H1 (cell line): Measurements from ENCODE around the gene CDKN2A. TPM values are rescaled to one million over a fixed set of nuclear protein-coding genes. Genes with fewer than 3 reads are reported as not detected.

ENCODE experiments used
- CTCF ChIA-PET: fragments of 300-600 bp; sonication (Branson Sonifier 250); formaldehyde crosslinking; loops from one replicate; lab custom pipeline; 2021; ENCODE audit not compliant: partially characterized antibody; lab: Charles Lee
- POLR2A ChIA-PET: fragments of 300-600 bp; sonication (Branson Sonifier 250); formaldehyde crosslinking; loops from one replicate; lab custom pipeline; 2021; ENCODE audit warnings: inconsistent platforms; ENCODE audit not compliant: partially characterized antibody; lab: Charles Lee
- DNase-seq, 2 experiments: peaks; one replicate each; pipeline versions ENCODE4 v3.0.0 to v3.0.0-alpha.2; 2010 to 2022; ENCODE audit warnings: low spot score in 2 of 2, low read depth in 1 of 2, mixed read lengths in 1 of 2
- FAIRE-seq: peaks from 2 replicates; lab custom pipeline; 2011; peaks lifted over from hg19 to GRCh38; lab: Jason Lieb, UNC
- H2AFZ ChIP-seq: 2 replicates; pipeline ENCODE4 v1.8.1; 2012; ENCODE audit warnings: low read length, inconsistent platforms
- H2AK5ac ChIP-seq: 2 replicates; pipeline ENCODE4 v1.6.1; 2013; ENCODE audit warnings: low read depth, low read length
- H2BK120ac ChIP-seq: replicated peaks from 2 replicates; pipeline ENCODE3; 2013; ENCODE audit warnings: low read depth, low read length, inconsistent platforms
- H2BK12ac ChIP-seq: 2 replicates; pipeline ENCODE4 v1.6.1; 2013; ENCODE audit warnings: low read depth, low read length
- H2BK15ac ChIP-seq: 2 replicates; pipeline ENCODE4 v1.6.1; 2013; ENCODE audit warnings: low read length
- H2BK20ac ChIP-seq: 2 replicates; pipeline ENCODE4 v1.6.1; 2013; ENCODE audit warnings: low read length
- H2BK5ac ChIP-seq: 2 replicates; pipeline ENCODE4 v1.6.1; 2013; ENCODE audit warnings: low read depth, low read length
- H3K14ac ChIP-seq: 2 replicates; pipeline ENCODE4 v1.6.1; 2013; ENCODE audit warnings: inconsistent platforms; ENCODE audit not compliant: insufficient read length
- H3K18ac ChIP-seq: 2 replicates; pipeline ENCODE4 v1.6.1; 2013; ENCODE audit warnings: low read length; ENCODE audit errors: extremely low read depth
- H3K23ac ChIP-seq: 2 replicates; pipeline ENCODE4 v1.6.1; 2013; ENCODE audit warnings: inconsistent platforms; ENCODE audit not compliant: insufficient read length
- H3K23me2 ChIP-seq: 2 replicates; pipeline ENCODE4 v1.6.1; 2013; ENCODE audit warnings: low read depth, low read length
- H3K27ac ChIP-seq: 2 replicates; pipeline ENCODE4 v1.6.1; 2011; ENCODE audit warnings: low read depth, low read length, inconsistent platforms
- H3K27me3 ChIP-seq, 4 experiments: replicated peaks in 1 of 4; 1 replicate in 1 of 4; 2 replicates in 3 of 4; pipeline versions ENCODE4 v1.6.1 to v1.8.1; 2011 to 2013; ENCODE audit warnings: low read length in 3 of 4, mild to moderate bottlenecking in 3 of 4, inconsistent platforms in 2 of 4, mixed read lengths in 2 of 4, moderate library complexity in 1 of 4; ENCODE audit not compliant: control insufficient read depth in 3 of 4, insufficient read depth in 3 of 4; ENCODE audit errors: extremely low read depth in 1 of 4
- H3K36me3 ChIP-seq, 4 experiments: 2 replicates each; pipeline versions ENCODE4 v1.6.1 to v1.8.1; 2011 to 2013; ENCODE audit warnings: mild to moderate bottlenecking in 4 of 4, low read length in 3 of 4, moderate library complexity in 2 of 4, control low read depth in 1 of 4, inconsistent platforms in 1 of 4; ENCODE audit not compliant: insufficient read depth in 4 of 4, control insufficient read depth in 2 of 4
- H3K4ac ChIP-seq: replicated peaks from 2 replicates; pipeline ENCODE3; 2013; ENCODE audit warnings: low read length, low read depth, mixed read lengths, inconsistent platforms; ENCODE audit not compliant: insufficient read length
- H3K4me1 ChIP-seq, 4 experiments: replicated peaks in 1 of 4; 1 replicate in 1 of 4; 2 replicates in 3 of 4; pipeline versions ENCODE4 v1.6.1 to v1.8.1; 2011 to 2013; ENCODE audit warnings: low read length in 3 of 4, inconsistent platforms in 2 of 4, mixed read lengths in 1 of 4; ENCODE audit not compliant: insufficient read depth in 4 of 4, control insufficient read depth in 3 of 4
- H3K4me2 ChIP-seq, 2 experiments: 2 replicates each; pipeline versions ENCODE4 v1.6.1 to v1.8.1; 2011 to 2013; ENCODE audit warnings: low read depth in 2 of 2, low read length in 2 of 2, control low read depth in 1 of 2, inconsistent platforms in 1 of 2, mild to moderate bottlenecking in 1 of 2; ENCODE audit not compliant: insufficient read depth in 1 of 2
- H3K4me3 ChIP-seq, 4 experiments: fragments of 200-600, 300-600 bp in 1 of 4; sonication (generic), shearing (Covaris generic), sonication (Bioruptor Twin) in 1 of 4; 2 replicates each; pipeline versions ENCODE4 v1.5.1 to v1.8.1; 2011 to 2016; ENCODE audit warnings: low read length in 4 of 4, low read depth in 3 of 4, control low read depth in 2 of 4, inconsistent platforms in 2 of 4, mild to moderate bottlenecking in 2 of 4, mixed read lengths in 1 of 4, moderate library complexity in 1 of 4; ENCODE audit not compliant: insufficient read depth in 2 of 4; ENCODE audit errors: extremely low read depth in 1 of 4
- H3K56ac ChIP-seq: replicated peaks from 2 replicates; pipeline ENCODE3; 2013; ENCODE audit warnings: low read depth, mild to moderate bottlenecking, mixed read lengths, low read length, inconsistent platforms; ENCODE audit not compliant: insufficient read length
- H3K79me1 ChIP-seq: 2 replicates; pipeline ENCODE4 v1.6.1; 2013; ENCODE audit warnings: low read depth, low read length, control low read depth
- H3K79me2 ChIP-seq, 2 experiments: 2 replicates each; pipeline versions ENCODE4 v1.6.1 to v1.8.1; 2012 to 2013; ENCODE audit warnings: low read length in 2 of 2, mild to moderate bottlenecking in 2 of 2, inconsistent platforms in 1 of 2; ENCODE audit not compliant: insufficient read depth in 2 of 2, control insufficient read depth in 1 of 2
- H3K9ac ChIP-seq, 4 experiments: replicated peaks in 1 of 4; 1 replicate in 1 of 4; 2 replicates in 3 of 4; pipeline versions ENCODE4 v1.6.1 to v1.8.1; 2011 to 2013; ENCODE audit warnings: low read depth in 3 of 4, low read length in 3 of 4, control low read depth in 2 of 4, mild to moderate bottlenecking in 2 of 4, moderate library complexity in 2 of 4, inconsistent platforms in 1 of 4; ENCODE audit errors: extremely low read depth in 1 of 4
- H3K9me3 ChIP-seq, 2 experiments: 2 replicates each; pipeline versions ENCODE4 v1.6.1 to v1.8.1; 2012 to 2013; ENCODE audit warnings: mild to moderate bottlenecking in 2 of 2, moderate library complexity in 2 of 2, control low read depth in 1 of 2, inconsistent platforms in 1 of 2, low read depth in 1 of 2, low read length in 1 of 2, mixed read lengths in 1 of 2; ENCODE audit not compliant: insufficient read depth in 2 of 2
- H4K20me1 ChIP-seq, 2 experiments: replicated peaks in 1 of 2; 2 replicates each; pipeline versions ENCODE3 to v1.8.1; 2011 to 2013; ENCODE audit warnings: inconsistent platforms in 2 of 2, low read length in 2 of 2, mild to moderate bottlenecking in 1 of 2; ENCODE audit not compliant: insufficient read depth in 2 of 2, control insufficient read depth in 1 of 2
- H4K5ac ChIP-seq: 2 replicates; pipeline ENCODE4 v1.6.1; 2013; ENCODE audit warnings: low read length, low read depth, mixed read lengths, inconsistent platforms; ENCODE audit not compliant: insufficient read length
- H4K8ac ChIP-seq: 2 replicates; pipeline ENCODE4 v1.8.0; 2013; ENCODE audit warnings: mild to moderate bottlenecking, moderate library complexity, low read length, inconsistent platforms; ENCODE audit not compliant: insufficient read depth; ENCODE audit errors: extremely low read depth
- H4K91ac ChIP-seq: replicated peaks from 2 replicates; pipeline ENCODE3; 2013; ENCODE audit warnings: low read length, mixed read lengths, inconsistent platforms; ENCODE audit not compliant: insufficient read length
- BACH1 ChIP-seq: IDR thresholded peaks from 2 replicates; pipeline ENCODE4 v1.6.1; 2012; ENCODE audit warnings: low read length, improper control_type of control experiment
- CBX8 ChIP-seq: fragments of 300-800, 300-1000 bp; sonication (generic); IDR thresholded peaks from 2 replicates; pipeline ENCODE4 v1.7.1; 2016; ENCODE audit warnings: low read depth, low read length, borderline replicate concordance
- EP300 ChIP-seq, 2 experiments: IDR thresholded peaks; 1 replicate in 1 of 2; 2 replicates in 1 of 2; pipeline ENCODE4 v1.6.1; 2011 to 2012; ENCODE audit warnings: low read depth in 2 of 2, low read length in 2 of 2, mild to moderate bottlenecking in 2 of 2, borderline replicate concordance in 1 of 2, inconsistent platforms in 1 of 2, moderate library complexity in 1 of 2
- FOSL1 ChIP-seq: IDR thresholded peaks from 2 replicates; pipeline ENCODE4 v1.6.1; 2011; ENCODE audit warnings: mild to moderate bottlenecking, low read depth, low read length, moderate library complexity; ENCODE audit not compliant: insufficient read depth
- GTF2F1 ChIP-seq: IDR thresholded peaks from 2 replicates; pipeline ENCODE4 v1.6.1; 2012; ENCODE audit warnings: low read depth, low read length, improper control_type of control experiment, borderline replicate concordance
- JUND ChIP-seq: IDR thresholded peaks from 2 replicates; pipeline ENCODE4 v1.6.1; 2011; ENCODE audit warnings: mild to moderate bottlenecking, improper control_type of control experiment, low read length
- KDM1A ChIP-seq: fragments of 200-600, 300-600 bp; sonication (generic); IDR thresholded peaks from 2 replicates; pipeline ENCODE4 v1.7.1; 2016; ENCODE audit warnings: mild to moderate bottlenecking, low read length, borderline replicate concordance
- MAFK ChIP-seq: IDR thresholded peaks from 2 replicates; pipeline ENCODE4 v1.6.1; 2012; ENCODE audit warnings: low read depth, mild to moderate bottlenecking, improper control_type of control experiment, low read length
- NRF1 ChIP-seq: IDR thresholded peaks from 2 replicates; pipeline ENCODE4 v1.6.1; 2011; ENCODE audit warnings: mild to moderate bottlenecking, low read depth, low read length, improper control_type of control experiment
- RAD21 ChIP-seq, 2 experiments: IDR thresholded peaks in 1 of 2; conservative IDR thresholded peaks in 1 of 2; 2 replicates each; pipeline ENCODE4 v1.6.1; 2011; ENCODE audit warnings: low read depth in 2 of 2, low read length in 2 of 2, improper control_type of control experiment in 1 of 2, inconsistent platforms in 1 of 2, mild to moderate bottlenecking in 1 of 2, moderate library complexity in 1 of 2
- SIX5 ChIP-seq: IDR thresholded peaks from 2 replicates; pipeline ENCODE4 v1.6.1; 2011; ENCODE audit warnings: mild to moderate bottlenecking, low read depth, low read length
- TBP ChIP-seq: IDR thresholded peaks from 2 replicates; pipeline ENCODE4 v1.6.1; 2011; ENCODE audit warnings: low read depth, low read length, improper control_type of control experiment
- YY1 ChIP-seq: IDR thresholded peaks from 2 replicates; pipeline ENCODE4 v1.6.1; 2011; ENCODE audit warnings: low read depth, mild to moderate bottlenecking, low read length
- WGBS, 2 experiments: shearing (Covaris generic) in 1 of 2; methylation state at CpG; one replicate each; pipeline versions ENCODE4 v1.1.6 to v1.1.7; 2013 to 2015; ENCODE audit warnings: low lambda C conversion rate in 2 of 2, mixed read lengths in 2 of 2, inconsistent platforms in 1 of 2, low coverage in 1 of 2, missing lambda C conversion rate in 1 of 2; ENCODE audit not compliant: insufficient replicate concordance in 2 of 2, insufficient coverage in 1 of 2, insufficient read length in 1 of 2; ENCODE audit errors: extremely low coverage in 1 of 2, missing lambda C conversion rate in 1 of 2; 5-methylcytosine and 5-hydroxymethylcytosine counted together
- polyA plus RNA-seq, 7 experiments: library from polyadenylated mRNA; depleted of rRNA in 3 of 7; stranded (reverse) in 5 of 7; unstranded in 2 of 7; fragments of >200 nt in 5 of 7; fragments of 200-250 nt in 2 of 7; gene quantifications; 1 replicate in 5 of 7; 2 replicates in 1 of 7; 4 replicates in 1 of 7; pipeline versions ENCODE4 v1.2.1 to v1.2.3, GENCODE V29; 2011 to 2013; ENCODE audit warnings: missing spikeins in 2 of 7, mixed read lengths in 2 of 7
- total RNA-seq: library from RNA; stranded (reverse); fragmentation: NEBNext Ultra II Directional; extraction: Animal tissue kit (Norgen Biotek cat#: 25700); gene quantifications from 2 replicates; pipeline ENCODE4 v1.2.1, GENCODE V29; 2021

The CDKN2A gene
- total and polyA plus RNA-seq, 2 of the 8 experiments (the other 6 are each of a cell fraction or from before 2014, with no cell fraction given), result 0.51 to 0.73 TPM

GRCh38 chr9:21985964-21986667 is 8.1 kb downstream of the CDKN2A start:
- no peak overlapping the region for H3K18ac ChIP-seq
- no peaks in the 10 kb centered on the region for H3K79me1 ChIP-seq
- peaks cover 27 to 57% (median 38%) of the 10 kb centered on the region in 4 experiments for H3K27me3 ChIP-seq
- no peak overlapping the region for H2AFZ ChIP-seq
- no peaks in the 10 kb centered on the region for H3K36me3 ChIP-seq
- H3K23me2 ChIP-seq, result peaks cover 2% of the 10 kb centered on the region; the same call in 1 of the 2 replicates
- no peak overlapping the region for H3K56ac ChIP-seq
- POLR2A ChIA-PET, result no interaction called here
- no peak overlapping the region for H3K4me3 ChIP-seq
- H2BK15ac ChIP-seq, result no peak overlapping the region
- 76% methylated on average over 5 of the region's 5 CpGs; no CpG with 5 or more reads in 1 of the 2 experiments for WGBS, 2 experiments
- no peaks in the 10 kb centered on the region for H3K79me2 ChIP-seq
- H3K27ac ChIP-seq, result no peak overlapping the region
- no peak overlapping the region for H4K5ac ChIP-seq
- H3K23ac ChIP-seq, result no peak overlapping the region
- no peak overlapping the region for H2BK12ac ChIP-seq
- H3K9ac ChIP-seq, result no peak overlapping the region
- H2AK5ac ChIP-seq, result no peak overlapping the region
- no peak overlapping the region for H2BK5ac ChIP-seq
- CTCF ChIA-PET, result interaction anchor here (0.6 to 2.4 kb wide), 8 partner anchors 10 to 133 kb away, joined by 3 to 12 read pairs (median 4); partner anchors contain the start of gene CDKN2B
- H3K14ac ChIP-seq, result no peak overlapping the region
- H4K20me1 ChIP-seq, result peaks cover 0 to 2% of the 10 kb centered on the region in 2 experiments
- no peak overlapping the region for H4K91ac ChIP-seq
- no peak for DNase-seq
- H4K8ac ChIP-seq, result no peak overlapping the region
- no peak overlapping the region for H2BK120ac ChIP-seq
- peaks cover 1 to 5% (median 3%) of the 10 kb centered on the region in 4 experiments; a peak in 4 of 7 replicates for H3K4me1 ChIP-seq
- FAIRE-seq, result no peak
- H3K4ac ChIP-seq, result no peak overlapping the region
- no peak overlapping the region for H3K4me2 ChIP-seq
- H3K9me3 ChIP-seq, result no peaks in the 10 kb centered on the region
- no peak overlapping the region for H2BK20ac ChIP-seq
- TF ChIP-seq TBP, result no peak
- TF ChIP-seq GTF2F1, result no peak
- no peak for TF ChIP-seq MAFK
- TF ChIP-seq KDM1A, result no peak
- no peak for TF ChIP-seq FOSL1
- no peak for TF ChIP-seq CBX8
- no peak for TF ChIP-seq BACH1
- no peak for TF ChIP-seq NRF1
- no peak for TF ChIP-seq YY1
- no peak for TF ChIP-seq RAD21 (IDR thresholded peaks at IDR 0.05 in 1 of 2, conservative IDR thresholded peaks at IDR 0.05 in 1 of 2; ENCODE audit: low read depth in 2 of 2, low read length in 2 of 2)
- no peak for TF ChIP-seq SIX5
- TF ChIP-seq EP300 (IDR thresholded peaks at IDR 0.05; ENCODE audit: borderline replicate concordance in 1 of 2, low read depth in 2 of 2, low read length in 2 of 2), result no peak
- no peak for TF ChIP-seq JUND
